ENCODE data around the gene SAG.

- TF ChIP-seq CTCF (IDR thresholded peaks at IDR 0.05; ENCODE audit: extremely low read depth in 1 of 2, insufficient read depth in 1 of 2, low read depth in 1 of 2, low read length in 2 of 2), result no peak
- no peak for TF ChIP-seq JUN (IDR thresholded peaks at IDR 0.05; ENCODE audit: borderline replicate concordance, insufficient read depth, insufficient read length, low read depth)
- no peak for TF ChIP-seq POLR2AphosphoS5 (IDR thresholded peaks at IDR 0.05; ENCODE audit: insufficient read depth, low read depth, low read length)
- TF ChIP-seq EZH2 (IDR thresholded peaks at IDR 0.05; ENCODE audit: borderline replicate concordance, low read depth, low read length, severe bottlenecking), result no peak
- TF ChIP-seq POLR2A (IDR thresholded peaks at IDR 0.05; ENCODE audit: low read depth, low read length), result no peak
- TF ChIP-seq MYC (IDR thresholded peaks at IDR 0.05; ENCODE audit: low read depth, low read length), result no peak
- TF ChIP-seq, protein P1, sequence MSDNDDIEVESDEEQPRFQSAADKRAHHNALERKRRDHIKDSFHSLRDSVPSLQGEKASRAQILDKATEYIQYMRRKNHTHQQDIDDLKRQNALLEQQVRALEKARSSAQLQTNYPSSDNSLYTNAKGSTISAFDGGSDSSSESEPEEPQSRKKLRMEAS (IDR thresholded peaks at IDR 0.05; ENCODE audit: insufficient read depth, insufficient read length), result no peak
- no peak for TF ChIP-seq GATA2 (IDR thresholded peaks at IDR 0.05; ENCODE audit: insufficient read depth, insufficient read length, low read depth, low read length)
Measured at GRCh38 chr2:233259730-233260129, 47.9 kb upstream of the SAG start.
